Endothelial cell of umbilical vein (primary cell): ENCODE data around the gene ZNF366. TPM values are rescaled to one million over a fixed set of nuclear protein-coding genes. Genes with fewer than 3 reads are reported as not detected.

Experiments
- BruUV-seq: library from RNA; stranded (reverse); fragments of 400-500 nt; replicated peaks from 2 replicates; lab custom pipeline; 2021; lab: Mats Ljungman, UMichigan
- CTCF ChIA-PET: fragments of 300-600, 350-600 bp; sonication (Branson Sonifier 250); formaldehyde crosslinking; loops from one replicate; lab custom pipeline; 2021; ENCODE audit warnings: antibody characterized with exemption, inconsistent platforms; lab: Charles Lee
- POLR2A ChIA-PET: fragments of 300-600, 350-600 bp; sonication (Branson Sonifier 250); formaldehyde crosslinking; loops from one replicate; lab custom pipeline; 2021; ENCODE audit warnings: antibody characterized with exemption, inconsistent platforms; lab: Charles Lee
- DNase-seq: peaks from one replicate; pipeline ENCODE4 v3.0.0-alpha.2; 2011; ENCODE audit warnings: low read depth, low spot score
- FAIRE-seq: peaks from 2 replicates; lab custom pipeline; 2011; peaks lifted over from hg19 to GRCh38; lab: Jason Lieb, UNC
- H2AFZ ChIP-seq: 2 replicates; pipeline ENCODE4 v1.6.0; 2012; ENCODE audit warnings: low read depth, low read length, control low read depth, inconsistent platforms
- H3K27ac ChIP-seq: 2 replicates; pipeline ENCODE4 v1.5.1; 2011; ENCODE audit warnings: low read depth, mild to moderate bottlenecking, control low read depth, low read length, moderate library complexity; ENCODE audit not compliant: insufficient read depth
- H3K27me3 ChIP-seq, 2 experiments: 2 replicates each; pipeline versions ENCODE4 v1.6.0 to v1.6.1; 2011; ENCODE audit warnings: low read length in 2 of 2, mixed read lengths in 1 of 2; ENCODE audit not compliant: control insufficient read depth in 2 of 2, insufficient read depth in 2 of 2
- H3K36me3 ChIP-seq, 2 experiments: 2 replicates in 1 of 2; 3 replicates in 1 of 2; pipeline ENCODE4 v1.5.1; 2011; ENCODE audit warnings: low read length in 2 of 2, mild to moderate bottlenecking in 1 of 2, moderate library complexity in 1 of 2; ENCODE audit not compliant: control insufficient read depth in 2 of 2, insufficient read depth in 2 of 2; ENCODE audit errors: extremely low read depth in 1 of 2
- H3K4me1 ChIP-seq: 3 replicates; pipeline ENCODE4 v1.5.1; 2011; ENCODE audit warnings: mild to moderate bottlenecking, low read length; ENCODE audit not compliant: control insufficient read depth, insufficient read depth; ENCODE audit errors: extremely low read depth
- H3K4me2 ChIP-seq: 2 replicates; pipeline ENCODE4 v1.6.1; 2011; ENCODE audit warnings: low read length, control low read depth, mixed read lengths; ENCODE audit not compliant: insufficient read depth
- H3K4me3 ChIP-seq, 3 experiments: fragments of 200-600 bp in 1 of 3; sonication (generic), shearing (Covaris generic) in 1 of 3; replicated peaks in 1 of 3; 2 replicates each; pipeline ENCODE4 v1.5.1; 2011 to 2016; ENCODE audit warnings: control low read depth in 3 of 3, low read length in 3 of 3, mild to moderate bottlenecking in 2 of 3, inconsistent platforms in 1 of 3, low read depth in 1 of 3, moderate library complexity in 1 of 3; ENCODE audit not compliant: insufficient read depth in 1 of 3
- H3K79me2 ChIP-seq: 2 replicates; pipeline ENCODE4 v1.6.0; 2012; ENCODE audit warnings: low read length, inconsistent platforms; ENCODE audit not compliant: control insufficient read depth, insufficient read depth
- H3K9ac ChIP-seq: replicated peaks from 2 replicates; pipeline ENCODE3; 2011; ENCODE audit warnings: low read length, control low read depth; ENCODE audit not compliant: insufficient read depth; ENCODE audit errors: extremely low read depth
- H3K9me1 ChIP-seq: replicated peaks from 3 replicates; pipeline ENCODE4 v1.6.0; 2011; ENCODE audit warnings: mild to moderate bottlenecking, low read length; ENCODE audit not compliant: control insufficient read depth, insufficient read depth; ENCODE audit errors: extremely low read depth
- H3K9me3 ChIP-seq: replicated peaks from 2 replicates; pipeline ENCODE4 v1.5.1; 2012; ENCODE audit warnings: low read length, inconsistent platforms; ENCODE audit not compliant: control insufficient read depth, insufficient read depth
- H4K20me1 ChIP-seq: replicated peaks from 2 replicates; pipeline ENCODE3; 2011; ENCODE audit warnings: mild to moderate bottlenecking, low read length; ENCODE audit not compliant: control insufficient read depth, insufficient read depth; ENCODE audit errors: extremely low read depth
- CTCF ChIP-seq, 2 donors: IDR thresholded peaks; 1 replicate in 1 of 2; 2 replicates in 1 of 2; pipeline ENCODE4 v1.5.1; 2011; ENCODE audit warnings: low read length in 2 of 2, mild to moderate bottlenecking in 2 of 2, moderate library complexity in 2 of 2, control low read depth in 1 of 2, inconsistent platforms in 1 of 2, low read depth in 1 of 2; ENCODE audit not compliant: insufficient read depth in 1 of 2; ENCODE audit errors: extremely low read depth in 1 of 2
- EZH2 ChIP-seq: IDR thresholded peaks from 2 replicates; pipeline ENCODE4 v1.6.1; 2012; ENCODE audit warnings: borderline replicate concordance, low read depth, mild to moderate bottlenecking, moderate library complexity, low read length, inconsistent platforms; ENCODE audit not compliant: severe bottlenecking
- FOS ChIP-seq: IDR thresholded peaks from 2 replicates; pipeline ENCODE4 v1.6.1; 2011; ENCODE audit warnings: mild to moderate bottlenecking, low read length, moderate library complexity, borderline replicate concordance; ENCODE audit not compliant: insufficient read depth
- POLR2A ChIP-seq: IDR thresholded peaks from 2 replicates; pipeline ENCODE4 v1.6.1; 2012; ENCODE audit warnings: low read depth, mild to moderate bottlenecking, control low read depth, low read length
- POLR2AphosphoS5 ChIP-seq: IDR thresholded peaks from 2 replicates; pipeline ENCODE4 v1.6.1; 2012; ENCODE audit warnings: low read depth, mild to moderate bottlenecking, control low read depth, low read length, moderate library complexity; ENCODE audit not compliant: insufficient read depth
- dilution Hi-C: fragments of 300-500 bp; cut with MboI; formaldehyde crosslinking; loops from one replicate; pipeline ENCODE4 v1.15.0; 2019; ENCODE audit warnings: low sequenced_read_pairs; ENCODE audit not compliant: extremely low pct_ligation_motif_present
- intact Hi-C: fragments of 100-400 bp; cut with micrococcal nuclease; formaldehyde crosslinking; loops from one replicate; pipeline ENCODE4 v1.10.0; 2022
- polyA plus RNA-seq, 4 experiments: library from polyadenylated mRNA; depleted of rRNA in 3 of 4; stranded (reverse) in 3 of 4; unstranded in 1 of 4; fragments of >200 nt; gene quantifications; 2 replicates each; pipeline versions ENCODE4 v1.2.1 to v1.2.3, GENCODE V29; 2011 to 2012; ENCODE audit warnings: missing spikeins in 1 of 4
- total RNA-seq: library from RNA; stranded (reverse); gene quantifications from 2 replicates; pipeline ENCODE4 v1.2.3, GENCODE V29; 2021
- TF ChIP-seq, protein P1 (sequence below): IDR thresholded peaks from 2 replicates; pipeline ENCODE4 v1.6.1; 2011; ENCODE audit not compliant: insufficient read depth, insufficient read length

ZNF366 gene
- total and polyA plus RNA-seq, 2 donors (not counting 3 experiments of a cell fraction or from before 2014, with no cell fraction given): 1.3 to 4.1 TPM

- Histone ChIP-seq H3K4me3 (no peak overlapping the region), H3K9ac (no peak overlapping the region), H3K79me2 (no peaks in the 10 kb centered on the region), H4K20me1 (no peaks in the 10 kb centered on the region), H3K9me3 (no peaks in the 10 kb centered on the region), H3K4me1 (peaks cover 16% of the 10 kb centered on the region), H3K9me1 (no peaks in the 10 kb centered on the region), H3K27me3 (no peaks in the 10 kb centered on the region), H3K36me3 (no peaks in the 10 kb centered on the region), H3K4me2 (no peak overlapping the region), H2AFZ (no peak overlapping the region), H3K27ac (no peak overlapping the region)
- CTCF ChIA-PET: interaction anchor here (1.2 to 2.4 kb wide), 12 partner anchors 10 to 121 kb away, joined by 3 to 15 read pairs (median 6); no protein-coding TSS in a partner anchor
- dilution Hi-C loops: no loop called here
- intact Hi-C loops: no loop called here
- BruUV-seq: no TSS peak
- TF ChIP-seq FOS (no peak), POLR2A (no peak), POLR2AphosphoS5 (no peak), CTCF (IDR thresholded peaks at IDR 0.05; ENCODE audit: extremely low read depth in 1 of 2, insufficient read depth in 1 of 2, low read depth in 1 of 2, low read length in 2 of 2) (no peak), EZH2 (no peak)
- TF ChIP-seq, protein P1, sequence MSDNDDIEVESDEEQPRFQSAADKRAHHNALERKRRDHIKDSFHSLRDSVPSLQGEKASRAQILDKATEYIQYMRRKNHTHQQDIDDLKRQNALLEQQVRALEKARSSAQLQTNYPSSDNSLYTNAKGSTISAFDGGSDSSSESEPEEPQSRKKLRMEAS: no peak
- DNase-seq (no peak), FAIRE-seq (no peak)
- POLR2A ChIA-PET: interaction anchor here (0.7 to 1.6 kb wide), 3 partner anchors 10 to 65 kb away, joined by 4 to 5 read pairs (median 5); no protein-coding TSS in a partner anchor
Measured at GRCh38 chr5:72487177-72487576, 20.0 kb downstream of the ZNF366 start.
